ENCODE results near the gene FAM171A2. TPM values are rescaled to one million over a fixed set of nuclear protein-coding genes. Genes with fewer than 3 reads are reported as not detected.
A peak's percentile ranks its signal among the peaks of the same experiment; 100 is the strongest.

Gene FAM171A2
- total and polyA plus RNA-seq, 2 of the 8 experiments (the other 6 are each of a cell fraction or from before 2014, with no cell fraction given): 21.9 to 24.1 TPM

GRCh38 chr17:44378171-44378705 lies 14.6 kb upstream of the FAM171A2 start:
- no peak overlapping the region for H2BK20ac ChIP-seq (ENCODE audit: low read length)
- peaks cover 5% of the 10 kb centered on the region; the same call in 1 of the 2 replicates for H3K23me2 ChIP-seq (ENCODE audit: low read depth, low read length)
- H2AFZ ChIP-seq (ENCODE audit: low read length): no peak overlapping the region
- H4K5ac ChIP-seq (ENCODE audit: insufficient read length, low read depth, low read length): no peak overlapping the region
- H3K79me2 ChIP-seq (ENCODE audit: control insufficient read depth in 1 of 2, insufficient read depth in 2 of 2, low read length in 2 of 2): no peaks in the 10 kb centered on the region
- H3K23ac ChIP-seq (ENCODE audit: insufficient read length): no peak overlapping the region
- POLR2A ChIA-PET (ENCODE audit: partially characterized antibody): interaction anchor here (0.6 to 1.7 kb wide), 3 partner anchors 9 to 134 kb away, joined by 3 to 9 read pairs (median 4); no protein-coding TSS in a partner anchor
- no peak overlapping the region for H3K9ac ChIP-seq (replicated peaks in 1 of 4; ENCODE audit: extremely low read depth in 1 of 4, low read depth in 3 of 4, low read length in 3 of 4)
- H3K18ac ChIP-seq (ENCODE audit: extremely low read depth, low read length): no peak overlapping the region
- peaks cover 2 to 4% of the 10 kb centered on the region in 2 experiments for H4K20me1 ChIP-seq (replicated peaks in 1 of 2; ENCODE audit: control insufficient read depth in 1 of 2, insufficient read depth in 2 of 2, low read length in 2 of 2)
- no peak overlapping the region for H4K91ac ChIP-seq (replicated peaks; ENCODE audit: insufficient read length, low read length)
- H2AK5ac ChIP-seq (ENCODE audit: low read depth, low read length): no peak overlapping the region
- H3K4me3 ChIP-seq (ENCODE audit: extremely low read depth in 1 of 4, insufficient read depth in 2 of 4, low read depth in 3 of 4, low read length in 4 of 4): no peak overlapping the region
- no peak overlapping the region for H2BK5ac ChIP-seq (ENCODE audit: low read depth, low read length)
- no peaks in the 10 kb centered on the region for H3K79me1 ChIP-seq (ENCODE audit: low read depth, low read length)
- no peak overlapping the region for H3K4me2 ChIP-seq (ENCODE audit: insufficient read depth in 1 of 2, low read depth in 2 of 2, low read length in 2 of 2)
- H3K4me1 ChIP-seq (replicated peaks in 1 of 4; ENCODE audit: control insufficient read depth in 3 of 4, insufficient read depth in 4 of 4, low read length in 3 of 4): peaks cover 4 to 20% (median 14%) of the 10 kb centered on the region in 4 experiments; a peak in 6 of 7 replicates
- H3K9me3 ChIP-seq (ENCODE audit: insufficient read depth in 2 of 2, low read depth in 1 of 2, low read length in 1 of 2): no peaks in the 10 kb centered on the region
- no peak overlapping the region for H2BK120ac ChIP-seq (replicated peaks; ENCODE audit: low read depth, low read length)
- H3K56ac ChIP-seq (replicated peaks; ENCODE audit: insufficient read length, low read depth, low read length): no peak overlapping the region
- H3K27me3 ChIP-seq (replicated peaks in 1 of 4; ENCODE audit: control insufficient read depth in 3 of 4, extremely low read depth in 1 of 4, insufficient read depth in 3 of 4, low read length in 3 of 4): peaks cover 0 to 5% (median 3%) of the 10 kb centered on the region in 4 experiments; a peak in 6 of 7 replicates
- 85% methylated on average over 14 of the region's 14 CpGs; no CpG with 5 or more reads in 1 of the 2 experiments for WGBS, 2 experiments (ENCODE audit: extremely low coverage in 1 of 2, insufficient coverage in 1 of 2, insufficient read length in 1 of 2, insufficient replicate concordance in 2 of 2, low coverage in 1 of 2, low lambda C conversion rate in 2 of 2, missing lambda C conversion rate in 1 of 2)
- H3K14ac ChIP-seq (ENCODE audit: insufficient read length): no peak overlapping the region
- peak overlapping the region; percentile 22; the same call in 1 of the 2 replicates for H4K8ac ChIP-seq (ENCODE audit: extremely low read depth, insufficient read depth, low read length)
- no peaks in the 10 kb centered on the region for H3K36me3 ChIP-seq (ENCODE audit: control insufficient read depth in 2 of 4, insufficient read depth in 4 of 4, low read length in 3 of 4)
- H2BK15ac ChIP-seq (ENCODE audit: low read length): no peak overlapping the region
- H3K4ac ChIP-seq (replicated peaks; ENCODE audit: insufficient read length, low read depth, low read length): no peak overlapping the region
- H2BK12ac ChIP-seq (ENCODE audit: low read depth, low read length): no peak overlapping the region
- H3K27ac ChIP-seq (ENCODE audit: low read depth, low read length): no peak overlapping the region
- DNase-seq (ENCODE audit: low read depth in 1 of 2, low spot score in 2 of 2) (no peak), FAIRE-seq (no peak)
- CTCF ChIA-PET (ENCODE audit: partially characterized antibody): interaction anchor here (1.4 to 13.8 kb wide), 5 partner anchors 7 to 27 kb away, joined by 4 to 177 read pairs (median 5); partner anchors contain the start of gene FAM171A2

Data from H1 (cell line).